Upper lobe of left lung (tissue), 4 donors: ENCODE data around the gene LTA4H.

Experiments
- CTCF ChIP-seq, 6 experiments: fragments of 450-650 bp in 4 of 6; fragments of 200-600 bp in 2 of 6; sonication (generic) in 2 of 6; IDR thresholded peaks; one replicate each; pipeline ENCODE4 v1.5.1; 2016 to 2019; ENCODE audit warnings: antibody characterized with exemption in 6 of 6
- EP300 ChIP-seq, 4 donors: sonication (generic); formaldehyde crosslinking; IDR thresholded peaks; one replicate each; pipeline ENCODE4 v1.5.1; 2017; ENCODE audit warnings: antibody characterized with exemption in 4 of 4, control low read depth in 2 of 4
- POLR2A ChIP-seq, 4 donors: fragments of 450-650 bp; IDR thresholded peaks; one replicate each; pipeline ENCODE4 v1.5.1; 2016 to 2017; ENCODE audit warnings: antibody characterized with exemption in 4 of 4, mild to moderate bottlenecking in 2 of 4
- POLR2AphosphoS5 ChIP-seq, 2 donors: sonication (generic); formaldehyde crosslinking; IDR thresholded peaks; one replicate each; pipeline ENCODE4 v1.5.1; 2017; ENCODE audit warnings: antibody characterized with exemption in 2 of 2

GRCh38 chr12:96061864-96062453 lies 26.6 kb upstream of the LTA4H start:
- TF ChIP-seq POLR2A (IDR thresholded peaks at IDR 0.05) (no peak), CTCF (IDR thresholded peaks at IDR 0.05) (peak; percentile 72 to 90 (median 86)), POLR2AphosphoS5 (IDR thresholded peaks at IDR 0.05) (no peak), EP300 (IDR thresholded peaks at IDR 0.05) (no peak)
